Measurements from ENCODE around the gene FOXP4. TPM values are rescaled to one million over a fixed set of nuclear protein-coding genes. Genes with fewer than 3 reads are reported as not detected.
A peak's percentile ranks its signal among the peaks of the same experiment; 100 is the strongest.

The FOXP4 gene
- total and polyA plus RNA-seq, 5 donors from 2014 or later = 0.26 to 9.9 (median 0.38) TPM

DNA sequence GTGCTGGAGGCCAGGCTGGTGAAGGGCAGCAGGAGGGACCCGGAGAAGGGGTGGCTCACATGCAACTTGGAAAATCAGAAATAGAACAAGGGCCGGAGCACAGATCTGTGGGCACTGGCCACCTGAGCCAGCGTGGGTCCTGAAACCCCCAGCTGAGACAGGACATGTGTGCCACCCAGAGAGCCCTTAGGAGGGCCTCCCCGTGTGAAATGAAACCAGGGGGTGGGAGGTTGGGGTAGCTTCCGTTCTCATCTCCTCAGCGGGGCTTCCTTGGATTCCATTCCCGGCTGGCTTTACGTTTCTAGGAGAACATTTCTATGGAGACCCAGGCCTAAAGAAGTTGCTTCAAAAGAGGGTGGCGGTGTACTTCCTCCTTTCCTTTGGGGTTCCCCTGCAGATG, 5.7 kb downstream of the FOXP4 start:
- peaks cover 0 to 17% (median 13%) of the 10 kb centered on the region in 4 donors for H3K4me1 Mint-ChIP-seq
- H3K27ac Mint-ChIP-seq = no peak overlapping the region
- peaks cover 25% of the 10 kb centered on the region for H3K4me1 ChIP-seq (ENCODE audit: control insufficient read depth, insufficient read depth, low read length, poor library complexity, severe bottlenecking)
- DNase-seq (no peak), ATAC-seq (ENCODE audit: low read depth in 2 of 2) (no peak)
- H3K27me3 ChIP-seq (ENCODE audit: control insufficient read depth, insufficient read depth, low read length) = peaks cover 6% of the 10 kb centered on the region
- no peak overlapping the region for H3K4me3 Mint-ChIP-seq
- peaks cover 33% of the 10 kb centered on the region for H3K27me3 Mint-ChIP-seq
- peaks cover 11% of the 10 kb centered on the region for H3K36me3 Mint-ChIP-seq
- H3K27ac ChIP-seq (ENCODE audit: insufficient read depth, low read length, poor library complexity, severe bottlenecking) = no peak overlapping the region
- no peaks in the 10 kb centered on the region for H3K9me3 ChIP-seq (ENCODE audit: control insufficient read depth in 2 of 2, low read length in 2 of 2)
- H3K36me3 ChIP-seq (ENCODE audit: control insufficient read depth, insufficient read depth, low read length) = no peaks in the 10 kb centered on the region
- no peak overlapping the region for H3K4me3 ChIP-seq (ENCODE audit: low read depth, low read length)
- H3K9me3 Mint-ChIP-seq = no peaks in the 10 kb centered on the region

DNA sequence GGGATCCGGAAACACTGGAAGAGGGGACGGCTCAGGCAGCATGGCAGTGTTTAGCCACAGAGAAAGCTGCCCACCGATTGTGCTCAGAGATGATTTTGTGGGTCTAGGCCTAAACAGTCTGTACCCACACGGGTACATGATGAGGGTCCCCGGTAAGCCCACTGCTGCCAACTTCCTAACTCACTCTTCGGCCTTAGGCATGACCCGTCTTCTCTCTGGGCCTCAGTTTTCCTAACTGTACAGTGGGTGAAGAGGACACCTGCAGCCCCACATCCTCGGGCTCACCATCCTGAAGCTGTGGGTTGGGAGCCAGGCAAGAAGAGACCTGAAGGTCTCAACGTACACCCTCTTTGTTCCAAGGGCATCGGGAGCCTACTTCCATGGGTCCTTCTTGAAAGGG, 6.5 kb downstream of the FOXP4 start:
- Histone ChIP-seq H3K27ac (ENCODE audit: insufficient read depth, low read length, poor library complexity, severe bottlenecking) (no peak overlapping the region), H3K27me3 (ENCODE audit: control insufficient read depth, insufficient read depth, low read length) (peaks cover 6% of the 10 kb centered on the region), H3K36me3 (ENCODE audit: control insufficient read depth, insufficient read depth, low read length) (no peaks in the 10 kb centered on the region), H3K4me1 (ENCODE audit: control insufficient read depth, insufficient read depth, low read length, poor library complexity, severe bottlenecking) (peaks cover 18% of the 10 kb centered on the region), H3K4me3 (ENCODE audit: low read depth, low read length) (no peak overlapping the region), H3K9me3 (ENCODE audit: control insufficient read depth in 2 of 2, low read length in 2 of 2) (no peaks in the 10 kb centered on the region)
- Mint-ChIP-seq H3K27ac (no peak overlapping the region), H3K27me3 (peaks cover 26% of the 10 kb centered on the region), H3K4me1 (peaks cover 0 to 21% (median 10%) of the 10 kb centered on the region in 4 donors), H3K9me3 (no peaks in the 10 kb centered on the region), H3K36me3 (peaks cover 11% of the 10 kb centered on the region), H3K4me3 (no peak overlapping the region)
- DNase-seq = no peak
- no peak for ATAC-seq (ENCODE audit: low read depth in 2 of 2)

DNA sequence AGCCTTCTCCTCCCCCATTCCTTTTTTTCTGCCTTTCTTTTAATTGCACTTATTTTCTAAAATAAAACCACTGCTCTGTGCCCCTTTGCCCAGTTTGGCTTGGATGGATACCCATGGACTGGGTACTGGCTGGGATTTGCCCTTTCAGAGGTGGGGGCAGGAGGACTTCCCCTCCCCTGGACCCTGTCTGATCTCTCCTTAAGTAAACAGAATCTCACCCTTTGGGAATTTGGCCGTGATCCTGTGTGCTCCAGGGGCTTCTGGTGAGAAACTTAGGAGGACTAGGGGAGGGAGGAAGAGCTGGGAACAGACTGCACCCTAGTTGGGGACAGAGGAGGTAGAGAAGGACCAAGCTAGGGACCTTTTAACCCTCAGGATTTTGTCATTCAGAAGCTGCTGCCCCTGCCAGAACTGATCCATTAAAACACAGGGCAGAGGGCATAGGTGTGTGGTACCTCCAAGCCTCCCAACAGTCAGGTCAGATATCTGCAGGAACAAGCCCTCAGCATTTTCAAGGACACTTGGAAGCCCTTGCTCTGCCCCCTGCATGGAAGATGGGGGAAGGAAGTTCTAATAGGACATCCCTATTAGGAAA, 7.3 kb downstream of the FOXP4 start:
- ATAC-seq (ENCODE audit: low read depth in 2 of 2) = no peak
- peak overlapping the region in 1 of 3 donors; percentile 56 for H3K27ac Mint-ChIP-seq
- Histone ChIP-seq H3K4me1 (ENCODE audit: control insufficient read depth, insufficient read depth, low read length, poor library complexity, severe bottlenecking) (peaks cover 10% of the 10 kb centered on the region), H3K27ac (ENCODE audit: insufficient read depth, low read length, poor library complexity, severe bottlenecking) (no peak overlapping the region), H3K27me3 (ENCODE audit: control insufficient read depth, insufficient read depth, low read length) (peaks cover 6% of the 10 kb centered on the region), H3K9me3 (ENCODE audit: control insufficient read depth in 2 of 2, low read length in 2 of 2) (no peaks in the 10 kb centered on the region), H3K4me3 (ENCODE audit: low read depth, low read length) (no peak overlapping the region), H3K36me3 (ENCODE audit: control insufficient read depth, insufficient read depth, low read length) (no peaks in the 10 kb centered on the region)
- peaks cover 11% of the 10 kb centered on the region for H3K36me3 Mint-ChIP-seq
- H3K9me3 Mint-ChIP-seq = no peaks in the 10 kb centered on the region
- H3K4me1 Mint-ChIP-seq = peaks cover 0 to 21% (median 5%) of the 10 kb centered on the region in 4 donors
- no peak for DNase-seq
- H3K4me3 Mint-ChIP-seq = peak overlapping the region in 1 of 4 donors; percentile 32
- peaks cover 22% of the 10 kb centered on the region for H3K27me3 Mint-ChIP-seq

- ATAC-seq (ENCODE audit: low read depth in 2 of 2) = no peak
- H3K27me3 ChIP-seq (ENCODE audit: control insufficient read depth, insufficient read depth, low read length) = no peaks in the 10 kb centered on the region
- H3K4me1 ChIP-seq (ENCODE audit: control insufficient read depth, insufficient read depth, low read length, poor library complexity, severe bottlenecking) = peaks cover 11% of the 10 kb centered on the region
- no peak overlapping the region for H3K27ac ChIP-seq (ENCODE audit: insufficient read depth, low read length, poor library complexity, severe bottlenecking)
- Mint-ChIP-seq H3K27me3 (peaks cover 10% of the 10 kb centered on the region), H3K4me3 (peak overlapping the region in 2 of 4 donors; percentile 6 to 17), H3K4me1 (peaks cover 6 to 16% (median 12%) of the 10 kb centered on the region in 4 donors), H3K27ac (no peak overlapping the region), H3K9me3 (no peaks in the 10 kb centered on the region), H3K36me3 (peaks cover 11% of the 10 kb centered on the region)
- H3K9me3 ChIP-seq (ENCODE audit: control insufficient read depth in 2 of 2, low read length in 2 of 2) = no peaks in the 10 kb centered on the region
- H3K36me3 ChIP-seq (ENCODE audit: control insufficient read depth, insufficient read depth, low read length) = no peaks in the 10 kb centered on the region
- no peak for DNase-seq
- no peak overlapping the region for H3K4me3 ChIP-seq (ENCODE audit: low read depth, low read length)
These were observed 9.4 kb downstream of the FOXP4 start for GRCh38 chr6:41555326-41556300.

DNA sequence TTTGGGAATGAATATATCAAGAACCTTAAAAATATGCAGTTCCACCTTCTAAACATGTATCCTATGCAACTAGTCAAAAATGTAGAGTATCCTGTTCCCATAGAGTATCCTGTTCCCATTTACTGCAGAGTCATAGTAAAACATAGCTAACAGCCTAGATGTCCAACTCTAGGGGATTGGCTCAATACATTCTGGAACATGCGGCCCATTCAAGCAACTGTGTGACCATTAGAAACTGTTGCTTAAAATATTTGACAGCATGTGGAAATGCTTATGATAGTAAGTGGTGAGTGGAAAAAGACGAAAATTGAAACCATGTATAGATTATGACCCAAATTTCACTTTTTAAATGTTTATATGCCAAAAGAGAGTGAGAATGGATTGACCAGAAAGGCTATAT, 11.2 kb downstream of the FOXP4 start:
- no peaks in the 10 kb centered on the region for H3K9me3 Mint-ChIP-seq
- no peak overlapping the region for H3K4me3 ChIP-seq (ENCODE audit: low read depth, low read length)

GRCh38 chr6:41558033-41558807, 12.0 kb downstream of the FOXP4 start:
- Mint-ChIP-seq H3K4me3 (peak overlapping the region in 1 of 4 donors; percentile 5), H3K9me3 (no peaks in the 10 kb centered on the region), H3K36me3 (peaks cover 4% of the 10 kb centered on the region), H3K4me1 (peaks cover 12 to 30% (median 18%) of the 10 kb centered on the region in 4 donors), H3K27ac (no peak overlapping the region), H3K27me3 (no peaks in the 10 kb centered on the region)
- no peak overlapping the region for H3K27ac ChIP-seq (ENCODE audit: insufficient read depth, low read length, poor library complexity, severe bottlenecking)
- H3K9me3 ChIP-seq (ENCODE audit: control insufficient read depth in 2 of 2, low read length in 2 of 2) = no peaks in the 10 kb centered on the region
- ATAC-seq (ENCODE audit: low read depth in 2 of 2) (no peak), DNase-seq (no peak)
- no peak overlapping the region for H3K4me3 ChIP-seq (ENCODE audit: low read depth, low read length)
- no peaks in the 10 kb centered on the region for H3K27me3 ChIP-seq (ENCODE audit: control insufficient read depth, insufficient read depth, low read length)
- peaks cover 20% of the 10 kb centered on the region for H3K4me1 ChIP-seq (ENCODE audit: control insufficient read depth, insufficient read depth, low read length, poor library complexity, severe bottlenecking)
- no peaks in the 10 kb centered on the region for H3K36me3 ChIP-seq (ENCODE audit: control insufficient read depth, insufficient read depth, low read length)

More for the DNA sequence above, 11.2 kb downstream of the FOXP4 start:
- peaks cover 4% of the 10 kb centered on the region for H3K36me3 Mint-ChIP-seq
- H3K27ac Mint-ChIP-seq = no peak overlapping the region
- ATAC-seq (ENCODE audit: low read depth in 2 of 2) (no peak), DNase-seq (no peak)
- H3K27me3 Mint-ChIP-seq = no peaks in the 10 kb centered on the region
- H3K27me3 ChIP-seq (ENCODE audit: control insufficient read depth, insufficient read depth, low read length) = no peaks in the 10 kb centered on the region
- peaks cover 20% of the 10 kb centered on the region for H3K4me1 ChIP-seq (ENCODE audit: control insufficient read depth, insufficient read depth, low read length, poor library complexity, severe bottlenecking)
- no peaks in the 10 kb centered on the region for H3K36me3 ChIP-seq (ENCODE audit: control insufficient read depth, insufficient read depth, low read length)
- no peak overlapping the region for H3K27ac ChIP-seq (ENCODE audit: insufficient read depth, low read length, poor library complexity, severe bottlenecking)
- H3K9me3 ChIP-seq (ENCODE audit: control insufficient read depth in 2 of 2, low read length in 2 of 2) = no peaks in the 10 kb centered on the region
- H3K4me3 Mint-ChIP-seq = peak overlapping the region in 1 of 4 donors; percentile 4
- peaks cover 12 to 27% (median 18%) of the 10 kb centered on the region in 4 donors for H3K4me1 Mint-ChIP-seq

- Histone ChIP-seq H3K9me3 (ENCODE audit: control insufficient read depth in 2 of 2, low read length in 2 of 2) (no peaks in the 10 kb centered on the region), H3K27me3 (ENCODE audit: control insufficient read depth, insufficient read depth, low read length) (no peaks in the 10 kb centered on the region), H3K4me1 (ENCODE audit: control insufficient read depth, insufficient read depth, low read length, poor library complexity, severe bottlenecking) (peaks cover 20% of the 10 kb centered on the region), H3K36me3 (ENCODE audit: control insufficient read depth, insufficient read depth, low read length) (no peaks in the 10 kb centered on the region), H3K27ac (ENCODE audit: insufficient read depth, low read length, poor library complexity, severe bottlenecking) (no peak overlapping the region), H3K4me3 (ENCODE audit: low read depth, low read length) (peak overlapping the region; percentile 76)
- Mint-ChIP-seq H3K9me3 (no peaks in the 10 kb centered on the region), H3K4me1 (peaks cover 12 to 33% (median 18%) of the 10 kb centered on the region in 4 donors), H3K27ac (peak overlapping the region in 2 of 3 donors; percentile 89 to 92), H3K36me3 (peaks cover 7% of the 10 kb centered on the region), H3K4me3 (peak overlapping the region; percentile 85 to 95 (median 90)), H3K27me3 (no peaks in the 10 kb centered on the region)
- ATAC-seq (ENCODE audit: low read depth in 2 of 2) (no peak), DNase-seq (no peak)
These were observed 13.7 kb downstream of the FOXP4 start for GRCh38 chr6:41559655-41560427.

Measured in CD4-positive, CD25-positive, alpha-beta regulatory T cell (primary cell).